ENCODE results near the gene GPC6.

Gene GPC6

GRCh38 chr13:94218537-94218936 lies 991.9 kb downstream of the GPC6 start:
- H3K9ac ChIP-seq (ENCODE audit: low read depth, low read length), result no peak overlapping the region
- peak overlapping the region; percentile 22; the same call in 1 of the 2 replicates for H3K4me3 ChIP-seq (ENCODE audit: low read length)
- H3K4me1 ChIP-seq (ENCODE audit: insufficient read depth, low read length), result peaks cover 19% of the 10 kb centered on the region
- no peak overlapping the region for H3K27ac ChIP-seq (ENCODE audit: low read length)
- no peaks in the 10 kb centered on the region for H3K9me3 ChIP-seq (ENCODE audit: insufficient read depth, low read depth, low read length)
- H3K27me3 ChIP-seq (ENCODE audit: insufficient read depth, low read length), result no peaks in the 10 kb centered on the region
- H3K36me3 ChIP-seq (ENCODE audit: insufficient read depth, low read depth, low read length), result no peaks in the 10 kb centered on the region

GRCh38 chr13:94218951-94219350 lies 992.3 kb downstream of the GPC6 start:
- Histone ChIP-seq H3K27ac (ENCODE audit: low read length) (no peak overlapping the region), H3K4me1 (ENCODE audit: insufficient read depth, low read length) (peaks cover 19% of the 10 kb centered on the region), H3K9ac (ENCODE audit: low read depth, low read length) (no peak overlapping the region), H3K27me3 (ENCODE audit: insufficient read depth, low read length) (no peaks in the 10 kb centered on the region), H3K36me3 (ENCODE audit: insufficient read depth, low read depth, low read length) (no peaks in the 10 kb centered on the region), H3K9me3 (ENCODE audit: insufficient read depth, low read depth, low read length) (no peaks in the 10 kb centered on the region), H3K4me3 (ENCODE audit: low read length) (peak overlapping the region; percentile 22; the same call in 1 of the 2 replicates)

GRCh38 chr13:94224670-94225069 lies 998.1 kb downstream of the GPC6 start:
- no peaks in the 10 kb centered on the region for H3K36me3 ChIP-seq (ENCODE audit: insufficient read depth, low read depth, low read length)
- no peaks in the 10 kb centered on the region for H3K4me1 ChIP-seq (ENCODE audit: insufficient read depth, low read length)
- H3K9me3 ChIP-seq (ENCODE audit: insufficient read depth, low read depth, low read length), result no peaks in the 10 kb centered on the region
- H3K9ac ChIP-seq (ENCODE audit: low read depth, low read length), result no peak overlapping the region
- no peaks in the 10 kb centered on the region for H3K27me3 ChIP-seq (ENCODE audit: insufficient read depth, low read length)
- H3K4me3 ChIP-seq (ENCODE audit: low read length), result no peak overlapping the region
- H3K27ac ChIP-seq (ENCODE audit: low read length), result no peak overlapping the region

DNA sequence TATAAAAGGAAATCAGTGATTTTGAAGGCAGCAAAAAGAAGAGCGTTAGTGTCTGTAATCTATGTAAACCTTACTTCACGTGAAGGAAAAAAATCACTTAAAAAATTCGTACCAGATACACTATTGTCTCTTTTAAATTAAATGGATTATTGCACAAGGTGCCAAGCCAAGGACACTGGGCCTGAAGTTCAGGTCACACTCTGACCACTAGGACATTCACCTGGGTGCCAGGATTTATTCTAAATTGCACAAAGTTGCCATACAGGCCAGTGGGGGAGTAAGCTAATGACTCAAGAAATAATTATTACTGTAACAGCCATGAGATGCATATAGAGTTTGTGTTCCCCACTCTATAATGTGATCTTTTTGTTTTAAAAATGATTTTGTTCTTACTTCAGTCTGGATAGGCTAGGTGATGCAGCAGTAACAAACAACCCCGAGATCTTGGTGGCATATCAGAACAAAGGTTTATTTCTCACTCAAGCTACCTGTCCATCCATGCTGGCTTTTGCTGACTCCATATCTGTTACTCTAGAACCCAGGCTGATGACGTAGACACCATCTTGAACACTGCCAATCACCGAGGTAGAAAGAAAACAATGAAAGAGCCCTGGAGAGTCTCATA lies 1000.8 kb downstream of the GPC6 start:
- H3K9me3 ChIP-seq (ENCODE audit: insufficient read depth, low read depth, low read length), result no peaks in the 10 kb centered on the region
- no peak overlapping the region for H3K9ac ChIP-seq (ENCODE audit: low read depth, low read length)
- H3K4me3 ChIP-seq (ENCODE audit: low read length), result no peak overlapping the region
- H3K36me3 ChIP-seq (ENCODE audit: insufficient read depth, low read depth, low read length), result no peaks in the 10 kb centered on the region
- no peaks in the 10 kb centered on the region for H3K4me1 ChIP-seq (ENCODE audit: insufficient read depth, low read length)
- no peak overlapping the region for H3K27ac ChIP-seq (ENCODE audit: low read length)
- no peaks in the 10 kb centered on the region for H3K27me3 ChIP-seq (ENCODE audit: insufficient read depth, low read length)

DNA sequence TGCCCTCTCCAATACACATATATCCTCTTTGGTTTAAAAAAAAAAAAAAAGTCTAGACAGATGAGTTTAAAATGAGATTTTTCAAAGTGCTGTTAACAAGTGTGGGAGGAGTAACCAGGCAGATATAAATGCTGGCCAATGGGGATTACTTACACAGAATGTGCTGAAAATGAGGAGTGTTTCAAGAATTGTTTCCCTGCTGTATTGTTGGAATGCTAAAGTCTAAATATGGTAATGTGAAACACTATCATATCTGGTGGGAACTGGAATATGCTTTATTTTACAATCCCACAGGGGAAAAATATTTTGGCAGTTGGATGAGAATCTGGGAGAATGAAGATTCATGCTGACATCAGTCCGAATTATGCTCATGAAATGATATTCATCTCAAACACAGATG lies 1002.2 kb downstream of the GPC6 start:
- no peak overlapping the region for H3K27ac ChIP-seq (ENCODE audit: low read length)
- no peaks in the 10 kb centered on the region for H3K9me3 ChIP-seq (ENCODE audit: insufficient read depth, low read depth, low read length)
- H3K9ac ChIP-seq (ENCODE audit: low read depth, low read length), result no peak overlapping the region
- no peaks in the 10 kb centered on the region for H3K27me3 ChIP-seq (ENCODE audit: insufficient read depth, low read length)
- no peaks in the 10 kb centered on the region for H3K36me3 ChIP-seq (ENCODE audit: insufficient read depth, low read depth, low read length)
- H3K4me3 ChIP-seq (ENCODE audit: low read length), result no peak overlapping the region
- H3K4me1 ChIP-seq (ENCODE audit: insufficient read depth, low read length), result no peaks in the 10 kb centered on the region

DNA sequence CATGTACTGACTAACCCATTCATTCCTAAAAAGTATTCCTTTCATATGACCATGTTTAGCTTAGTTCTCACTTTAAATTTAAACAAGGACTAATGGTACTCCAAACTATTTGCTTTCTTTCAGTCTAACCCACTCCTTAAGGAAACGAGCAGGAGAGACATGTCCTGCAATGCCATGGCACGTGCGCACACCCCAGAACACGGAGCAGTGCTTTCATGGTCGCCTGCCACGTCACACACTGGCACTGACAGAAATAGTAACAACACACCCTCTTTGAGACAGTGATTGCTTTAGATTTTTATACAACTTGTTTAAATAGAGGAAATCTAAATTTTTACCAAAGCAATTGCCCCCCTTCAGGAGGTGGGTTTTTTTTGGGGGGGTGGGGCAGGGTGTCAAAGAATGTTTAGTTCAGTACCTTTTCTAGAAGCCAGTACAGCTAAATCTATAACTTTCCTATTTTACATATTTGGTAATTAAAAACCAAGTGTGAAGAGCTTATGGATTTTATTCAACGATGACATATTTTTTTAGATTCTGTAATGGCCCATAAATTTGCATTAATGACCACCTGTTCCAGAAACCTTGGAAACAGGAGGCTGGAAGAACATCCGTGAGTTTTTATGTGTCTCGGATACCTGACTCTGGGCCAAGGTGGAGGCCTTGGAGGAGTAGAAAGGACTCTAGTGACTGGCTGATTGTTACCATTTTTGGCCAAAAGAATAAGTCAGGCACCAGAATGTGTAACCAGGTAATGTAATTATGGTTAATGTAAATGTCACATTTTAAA lies 1005.7 kb downstream of the GPC6 start:
- Histone ChIP-seq H3K27ac (ENCODE audit: low read length) (no peak overlapping the region), H3K4me3 (ENCODE audit: low read length) (no peak overlapping the region), H3K4me1 (ENCODE audit: insufficient read depth, low read length) (no peaks in the 10 kb centered on the region), H3K9ac (ENCODE audit: low read depth, low read length) (no peak overlapping the region), H3K9me3 (ENCODE audit: insufficient read depth, low read depth, low read length) (no peaks in the 10 kb centered on the region), H3K36me3 (ENCODE audit: insufficient read depth, low read depth, low read length) (no peaks in the 10 kb centered on the region), H3K27me3 (ENCODE audit: insufficient read depth, low read length) (no peaks in the 10 kb centered on the region)

DNA sequence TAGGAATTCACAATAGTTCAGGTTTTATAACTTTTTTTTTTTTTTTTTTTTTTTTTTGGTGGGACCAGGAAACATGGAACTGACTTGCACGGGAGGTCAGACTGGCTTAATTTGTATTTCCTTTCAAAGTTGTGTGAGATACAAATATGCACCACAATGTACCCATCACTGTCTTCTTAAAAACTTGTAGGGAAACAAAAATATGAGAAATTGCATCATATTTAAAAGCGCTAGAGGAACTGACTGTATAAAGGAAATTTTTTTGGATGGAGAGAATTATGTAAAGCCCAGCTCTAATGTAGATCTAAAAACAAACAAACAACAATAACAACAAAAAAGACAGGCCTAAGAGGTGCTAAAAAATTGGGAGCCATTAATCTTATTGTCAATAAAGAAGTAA lies 1006.3 kb downstream of the GPC6 start:
- Histone ChIP-seq H3K27ac (ENCODE audit: low read length) (no peak overlapping the region), H3K4me1 (ENCODE audit: insufficient read depth, low read length) (no peaks in the 10 kb centered on the region), H3K27me3 (ENCODE audit: insufficient read depth, low read length) (no peaks in the 10 kb centered on the region), H3K9me3 (ENCODE audit: insufficient read depth, low read depth, low read length) (no peaks in the 10 kb centered on the region), H3K4me3 (ENCODE audit: low read length) (no peak overlapping the region), H3K36me3 (ENCODE audit: insufficient read depth, low read depth, low read length) (no peaks in the 10 kb centered on the region), H3K9ac (ENCODE audit: low read depth, low read length) (no peak overlapping the region)

DNA sequence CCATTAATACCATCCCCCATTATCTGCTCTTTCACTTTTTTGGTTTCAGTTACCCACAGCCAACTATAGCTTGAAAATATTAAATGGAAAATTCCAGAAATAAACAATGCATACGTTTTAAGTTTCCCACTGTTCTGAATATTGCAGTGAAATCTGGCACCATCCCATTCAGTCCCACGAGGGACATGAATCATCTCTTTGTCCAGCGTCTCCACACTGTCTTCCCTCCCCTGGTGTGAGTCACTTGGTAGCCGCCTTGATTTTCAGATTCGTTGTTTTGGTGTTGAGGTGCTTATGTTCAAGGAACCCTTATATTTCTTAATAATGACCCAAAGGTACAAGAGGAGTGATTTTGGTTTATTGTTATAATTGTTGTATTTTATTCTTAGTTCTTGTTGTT lies 1006.8 kb downstream of the GPC6 start:
- Histone ChIP-seq H3K9me3 (ENCODE audit: insufficient read depth, low read depth, low read length) (no peaks in the 10 kb centered on the region), H3K27ac (ENCODE audit: low read length) (no peak overlapping the region), H3K27me3 (ENCODE audit: insufficient read depth, low read length) (no peaks in the 10 kb centered on the region), H3K4me1 (ENCODE audit: insufficient read depth, low read length) (no peaks in the 10 kb centered on the region), H3K9ac (ENCODE audit: low read depth, low read length) (no peak overlapping the region), H3K4me3 (ENCODE audit: low read length) (no peak overlapping the region), H3K36me3 (ENCODE audit: insufficient read depth, low read depth, low read length) (no peaks in the 10 kb centered on the region)

DNA sequence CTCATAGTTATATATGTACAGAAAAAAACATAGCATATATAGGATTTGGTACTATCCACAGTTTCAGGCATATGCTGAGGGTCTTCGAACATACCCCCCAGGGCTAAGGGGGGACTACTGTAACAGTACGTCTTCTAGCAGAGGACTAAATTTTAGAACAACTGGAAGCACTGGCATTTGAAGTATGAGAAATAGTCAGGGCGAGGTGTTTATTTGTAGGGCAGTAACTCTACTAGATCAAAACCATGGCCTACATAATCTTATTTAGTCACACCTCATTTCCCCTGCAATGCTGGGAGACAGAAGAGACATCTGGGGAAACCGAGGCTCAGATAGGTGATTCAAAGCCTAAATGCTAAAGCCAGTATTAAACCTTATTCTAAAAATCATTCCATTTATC lies 1007.2 kb downstream of the GPC6 start:
- Histone ChIP-seq H3K9ac (ENCODE audit: low read depth, low read length) (no peak overlapping the region), H3K27me3 (ENCODE audit: insufficient read depth, low read length) (no peaks in the 10 kb centered on the region), H3K4me3 (ENCODE audit: low read length) (no peak overlapping the region), H3K36me3 (ENCODE audit: insufficient read depth, low read depth, low read length) (no peaks in the 10 kb centered on the region), H3K4me1 (ENCODE audit: insufficient read depth, low read length) (no peaks in the 10 kb centered on the region), H3K9me3 (ENCODE audit: insufficient read depth, low read depth, low read length) (no peaks in the 10 kb centered on the region), H3K27ac (ENCODE audit: low read length) (no peak overlapping the region)

GRCh38 chr13:94234738-94235137 lies 1008.1 kb downstream of the GPC6 start:
- no peak overlapping the region for H3K27ac ChIP-seq (ENCODE audit: low read length)
- H3K27me3 ChIP-seq (ENCODE audit: insufficient read depth, low read length), result no peaks in the 10 kb centered on the region
- H3K9me3 ChIP-seq (ENCODE audit: insufficient read depth, low read depth, low read length), result no peaks in the 10 kb centered on the region
- H3K36me3 ChIP-seq (ENCODE audit: insufficient read depth, low read depth, low read length), result no peaks in the 10 kb centered on the region
- no peaks in the 10 kb centered on the region for H3K4me1 ChIP-seq (ENCODE audit: insufficient read depth, low read length)
- no peak overlapping the region for H3K9ac ChIP-seq (ENCODE audit: low read depth, low read length)
- H3K4me3 ChIP-seq (ENCODE audit: low read length), result no peak overlapping the region

GRCh38 chr13:94236132-94236531 lies 1009.5 kb downstream of the GPC6 start:
- Histone ChIP-seq H3K4me3 (ENCODE audit: low read length) (no peak overlapping the region), H3K27me3 (ENCODE audit: insufficient read depth, low read length) (no peaks in the 10 kb centered on the region), H3K4me1 (ENCODE audit: insufficient read depth, low read length) (no peaks in the 10 kb centered on the region), H3K27ac (ENCODE audit: low read length) (no peak overlapping the region), H3K9ac (ENCODE audit: low read depth, low read length) (no peak overlapping the region), H3K36me3 (ENCODE audit: insufficient read depth, low read depth, low read length) (no peaks in the 10 kb centered on the region), H3K9me3 (ENCODE audit: insufficient read depth, low read depth, low read length) (no peaks in the 10 kb centered on the region)

DNA sequence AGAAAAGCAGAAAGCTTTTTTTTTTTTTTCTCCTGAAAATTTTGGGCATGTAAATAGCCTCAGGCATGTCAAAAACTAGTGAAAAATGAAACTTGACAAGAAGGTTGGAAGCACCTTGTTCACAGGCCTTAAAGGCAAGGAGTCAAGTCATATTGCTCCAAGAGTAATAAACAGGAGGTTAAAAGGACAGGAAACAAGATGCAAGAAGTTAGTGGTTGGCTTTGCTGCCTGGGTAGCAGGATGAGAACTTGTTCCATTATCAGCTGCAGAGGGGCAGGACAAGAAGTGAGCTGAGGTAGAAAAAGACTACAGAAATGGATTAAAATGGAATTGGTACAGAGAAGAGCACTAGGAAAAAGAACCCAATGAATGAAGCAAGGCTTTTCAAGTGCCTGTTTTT lies 1010.3 kb downstream of the GPC6 start:
- H3K4me1 ChIP-seq (ENCODE audit: insufficient read depth, low read length), result no peaks in the 10 kb centered on the region
- H3K4me3 ChIP-seq (ENCODE audit: low read length), result no peak overlapping the region
- H3K27me3 ChIP-seq (ENCODE audit: insufficient read depth, low read length), result no peaks in the 10 kb centered on the region
- no peak overlapping the region for H3K27ac ChIP-seq (ENCODE audit: low read length)
- H3K36me3 ChIP-seq (ENCODE audit: insufficient read depth, low read depth, low read length), result no peaks in the 10 kb centered on the region
- no peak overlapping the region for H3K9ac ChIP-seq (ENCODE audit: low read depth, low read length)
- no peaks in the 10 kb centered on the region for H3K9me3 ChIP-seq (ENCODE audit: insufficient read depth, low read depth, low read length)
